Measurements from ENCODE around the gene NDST3.

Gene NDST3

DNA sequence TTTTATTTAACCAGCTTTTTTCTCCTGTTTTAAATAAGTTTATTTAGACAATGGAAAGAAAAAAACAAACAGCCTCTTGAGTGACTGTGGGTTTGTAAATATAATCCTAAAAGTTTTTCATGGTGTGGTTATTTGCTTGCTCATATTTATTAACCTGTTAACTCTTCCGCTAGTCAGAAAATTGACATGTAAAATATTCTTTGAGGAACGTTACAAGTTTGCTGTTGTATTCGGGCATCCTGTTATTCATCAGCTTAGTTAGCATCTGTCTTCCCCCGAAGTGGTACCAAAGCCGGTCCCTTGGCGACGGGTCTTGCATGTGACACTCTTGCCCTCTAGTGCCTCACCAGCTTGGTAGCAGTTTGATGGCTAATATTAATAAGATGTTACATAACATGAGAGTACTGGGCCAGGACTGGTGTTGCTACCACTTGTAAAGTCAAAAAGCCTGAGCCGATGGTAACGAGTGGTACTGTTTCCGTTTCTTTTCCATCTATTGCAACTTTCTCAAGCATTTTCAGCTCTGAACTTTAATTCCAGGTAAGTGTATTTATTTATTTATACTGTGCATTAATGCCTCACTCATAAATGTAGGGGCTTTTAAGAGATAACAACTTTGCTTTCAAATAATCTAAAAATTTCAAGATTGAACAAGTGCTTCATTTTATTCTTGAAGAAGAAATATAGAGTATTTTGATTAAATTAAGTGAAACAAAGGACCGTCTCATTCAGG lies at the start of gene NDST3:
TSS of gene NDST3 (plus strand) at position 434 of the 733 bp plus-strand sequence. CDS start 19,425 bp downstream, outside the sequence.
- no peak within 1 kb of the TSS for H3K27ac Mint-ChIP-seq
- H3K4me3 Mint-ChIP-seq: peak within 1 kb of the TSS; percentile 46
- no peaks in the 10 kb centered on the region for H3K9me3 Mint-ChIP-seq
- H3K36me3 Mint-ChIP-seq (ENCODE audit: low read depth): no peaks in the 10 kb centered on the region
- H3K27me3 Mint-ChIP-seq: peaks cover 47% of the 10 kb centered on the region
- H3K4me1 Mint-ChIP-seq (ENCODE audit: low read depth): peaks cover 12% of the 10 kb centered on the region

DNA sequence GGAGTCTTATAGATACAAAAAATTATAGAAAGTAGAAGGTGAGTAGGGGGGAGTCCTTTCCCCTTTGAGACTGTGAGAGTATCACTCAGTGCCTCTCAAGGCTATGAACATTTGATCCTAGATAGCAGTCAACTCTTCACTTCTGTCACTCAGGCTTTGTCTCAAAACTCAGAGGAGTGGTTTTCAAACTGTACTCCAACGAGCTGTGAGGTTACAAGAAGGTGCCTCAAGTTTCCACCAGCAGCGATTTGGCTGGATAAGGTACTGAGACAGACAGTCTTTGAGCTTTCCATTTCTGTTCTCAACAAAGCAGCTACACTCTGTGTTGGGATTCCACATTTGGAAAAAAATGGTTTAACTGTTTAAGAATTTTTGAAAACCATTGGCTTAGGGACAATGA lies 48.0 kb upstream of the NDST3 start:
- Mint-ChIP-seq H3K4me1 (ENCODE audit: low read depth) (no peaks in the 10 kb centered on the region), H3K27ac (no peak overlapping the region), H3K4me3 (no peak overlapping the region), H3K9me3 (no peaks in the 10 kb centered on the region), H3K36me3 (ENCODE audit: low read depth) (no peaks in the 10 kb centered on the region), H3K27me3 (no peaks in the 10 kb centered on the region)

DNA sequence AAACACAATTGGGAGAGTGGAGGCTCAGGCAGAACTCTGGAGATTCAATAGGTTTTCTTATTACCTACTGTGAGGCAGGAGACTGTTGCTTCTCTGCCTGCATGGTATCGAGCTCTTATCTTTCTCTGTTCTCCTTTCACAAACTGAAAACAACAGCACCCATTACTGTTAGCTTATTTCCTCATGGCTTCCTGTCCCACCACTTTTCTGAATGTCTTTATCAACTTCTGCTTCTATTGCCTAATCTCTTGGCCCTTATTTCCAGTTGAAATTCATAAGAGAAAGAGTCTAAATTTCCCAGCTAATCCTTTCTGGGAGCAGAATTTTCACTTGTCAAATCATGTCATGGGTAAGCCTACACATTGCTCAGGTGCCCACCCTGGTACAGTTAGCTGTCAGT lies 46.8 kb upstream of the NDST3 start:
- Mint-ChIP-seq H3K9me3 (no peaks in the 10 kb centered on the region), H3K36me3 (ENCODE audit: low read depth) (no peaks in the 10 kb centered on the region), H3K27ac (no peak overlapping the region), H3K4me1 (ENCODE audit: low read depth) (no peaks in the 10 kb centered on the region), H3K27me3 (no peaks in the 10 kb centered on the region), H3K4me3 (no peak overlapping the region)

DNA sequence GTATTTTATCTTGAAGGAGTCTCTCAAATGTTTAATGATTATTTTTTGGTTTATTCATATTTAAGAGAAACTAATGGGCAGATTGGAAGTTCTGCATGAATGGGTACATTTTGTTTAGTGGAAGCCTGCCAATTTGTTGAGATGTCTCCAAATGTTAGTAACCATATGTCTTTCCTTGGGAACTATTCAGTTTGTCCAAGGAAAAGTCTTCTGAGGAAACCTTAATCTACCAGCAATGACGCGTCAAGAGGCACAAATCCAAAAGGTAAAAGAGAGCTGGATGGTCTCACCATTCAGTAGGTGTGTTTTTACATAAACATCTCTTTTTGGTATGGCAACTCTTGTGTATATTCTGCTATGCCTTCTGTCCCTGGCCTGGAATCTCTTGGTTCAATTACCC lies 37.4 kb upstream of the NDST3 start:
- Mint-ChIP-seq H3K4me1 (ENCODE audit: low read depth) (no peaks in the 10 kb centered on the region), H3K27ac (no peak overlapping the region), H3K4me3 (no peak overlapping the region), H3K9me3 (no peaks in the 10 kb centered on the region), H3K27me3 (no peaks in the 10 kb centered on the region), H3K36me3 (ENCODE audit: low read depth) (no peaks in the 10 kb centered on the region)

DNA sequence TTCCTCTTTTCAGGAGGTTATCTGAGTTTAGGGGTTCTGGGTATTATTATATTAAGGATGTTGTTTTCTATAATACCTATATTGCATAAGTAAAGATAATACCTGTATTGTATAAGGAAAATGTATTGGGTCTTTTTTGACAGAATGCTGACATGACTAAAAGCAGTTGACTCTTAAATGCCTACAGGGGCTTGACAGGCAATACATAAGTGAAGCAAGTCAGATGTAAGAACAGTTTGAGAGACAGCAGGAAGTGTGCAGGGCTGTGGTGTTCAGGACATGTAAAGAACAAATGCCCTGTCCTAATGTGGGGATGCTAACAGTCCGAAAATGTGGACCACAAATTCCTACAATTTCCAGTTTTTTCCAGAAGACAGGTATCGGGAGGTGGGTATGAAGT lies 30.2 kb upstream of the NDST3 start:
- Mint-ChIP-seq H3K27ac (no peak overlapping the region), H3K9me3 (no peaks in the 10 kb centered on the region)

DNA sequence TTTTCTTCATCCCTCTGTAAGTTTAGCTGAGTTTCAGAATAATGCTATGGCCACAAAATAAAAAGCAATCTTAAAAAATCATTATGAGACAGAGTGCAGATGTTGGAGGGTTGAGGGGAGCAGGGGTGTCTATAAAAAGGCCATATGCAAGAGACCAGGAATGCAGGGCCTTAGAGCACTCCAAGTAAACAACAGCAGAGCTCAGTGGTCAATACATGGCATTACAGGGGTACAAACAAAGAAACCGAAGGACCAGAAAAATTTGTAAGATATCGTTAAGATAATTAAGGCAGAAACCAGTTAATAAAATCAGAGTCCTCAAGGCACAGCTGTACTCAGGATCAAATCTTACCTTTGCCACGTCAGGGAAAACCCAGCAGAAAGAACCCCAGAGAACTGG lies 28.4 kb upstream of the NDST3 start:
- Mint-ChIP-seq H3K4me3 (no peak overlapping the region), H3K36me3 (ENCODE audit: low read depth) (no peaks in the 10 kb centered on the region), H3K27me3 (no peaks in the 10 kb centered on the region), H3K9me3 (no peaks in the 10 kb centered on the region), H3K27ac (no peak overlapping the region), H3K4me1 (ENCODE audit: low read depth) (no peaks in the 10 kb centered on the region)

More for the DNA sequence above, 30.2 kb upstream of the NDST3 start:
- H3K4me3 Mint-ChIP-seq: no peak overlapping the region
- H3K27me3 Mint-ChIP-seq: no peaks in the 10 kb centered on the region
- H3K4me1 Mint-ChIP-seq (ENCODE audit: low read depth): no peaks in the 10 kb centered on the region
- H3K36me3 Mint-ChIP-seq (ENCODE audit: low read depth): no peaks in the 10 kb centered on the region

DNA sequence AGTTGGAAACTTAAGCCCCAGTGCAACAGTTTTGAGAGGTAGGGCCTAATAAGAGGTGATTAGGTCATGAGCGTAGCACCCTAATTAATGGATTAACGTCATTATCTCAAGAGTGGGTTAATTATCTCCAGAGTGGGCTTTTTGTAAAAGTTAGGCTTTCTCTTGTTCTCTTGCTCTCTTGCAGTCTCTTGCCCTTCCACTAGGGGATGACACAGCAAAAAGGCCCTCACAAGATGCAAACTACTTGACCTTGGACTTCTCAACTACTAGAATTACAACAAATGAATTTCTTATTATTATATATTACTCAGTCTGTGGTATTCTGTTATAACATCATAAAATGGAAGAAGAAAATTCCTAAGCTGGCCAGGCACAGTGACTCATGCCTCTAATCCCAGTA lies 22.1 kb upstream of the NDST3 start:
- Mint-ChIP-seq H3K4me3 (no peak overlapping the region), H3K27me3 (no peaks in the 10 kb centered on the region), H3K27ac (no peak overlapping the region), H3K9me3 (no peaks in the 10 kb centered on the region), H3K4me1 (ENCODE audit: low read depth) (no peaks in the 10 kb centered on the region), H3K36me3 (ENCODE audit: low read depth) (no peaks in the 10 kb centered on the region)

DNA sequence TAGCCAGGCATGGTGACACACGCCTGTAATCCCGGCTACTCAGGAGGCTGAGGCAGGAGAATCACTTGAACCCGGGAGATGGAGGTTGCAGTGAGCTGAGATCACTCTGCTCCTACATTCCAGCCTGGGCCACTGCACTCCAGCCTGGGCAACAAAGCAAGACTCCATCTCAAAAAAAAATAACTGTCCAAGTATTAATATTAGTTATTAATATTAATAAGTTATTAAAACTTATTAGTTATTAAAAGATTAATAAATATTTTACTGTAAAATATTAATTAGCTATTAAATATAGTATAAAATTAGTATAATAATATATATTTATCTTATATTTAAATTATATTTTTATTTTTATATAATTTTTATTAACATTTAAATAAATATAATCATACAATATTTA lies 19.5 kb upstream of the NDST3 start:
- H3K36me3 Mint-ChIP-seq (ENCODE audit: low read depth): no peaks in the 10 kb centered on the region
- H3K9me3 Mint-ChIP-seq: no peaks in the 10 kb centered on the region
- no peak overlapping the region for H3K27ac Mint-ChIP-seq
- H3K4me3 Mint-ChIP-seq: no peak overlapping the region
- H3K27me3 Mint-ChIP-seq: no peaks in the 10 kb centered on the region
- H3K4me1 Mint-ChIP-seq (ENCODE audit: low read depth): no peaks in the 10 kb centered on the region

DNA sequence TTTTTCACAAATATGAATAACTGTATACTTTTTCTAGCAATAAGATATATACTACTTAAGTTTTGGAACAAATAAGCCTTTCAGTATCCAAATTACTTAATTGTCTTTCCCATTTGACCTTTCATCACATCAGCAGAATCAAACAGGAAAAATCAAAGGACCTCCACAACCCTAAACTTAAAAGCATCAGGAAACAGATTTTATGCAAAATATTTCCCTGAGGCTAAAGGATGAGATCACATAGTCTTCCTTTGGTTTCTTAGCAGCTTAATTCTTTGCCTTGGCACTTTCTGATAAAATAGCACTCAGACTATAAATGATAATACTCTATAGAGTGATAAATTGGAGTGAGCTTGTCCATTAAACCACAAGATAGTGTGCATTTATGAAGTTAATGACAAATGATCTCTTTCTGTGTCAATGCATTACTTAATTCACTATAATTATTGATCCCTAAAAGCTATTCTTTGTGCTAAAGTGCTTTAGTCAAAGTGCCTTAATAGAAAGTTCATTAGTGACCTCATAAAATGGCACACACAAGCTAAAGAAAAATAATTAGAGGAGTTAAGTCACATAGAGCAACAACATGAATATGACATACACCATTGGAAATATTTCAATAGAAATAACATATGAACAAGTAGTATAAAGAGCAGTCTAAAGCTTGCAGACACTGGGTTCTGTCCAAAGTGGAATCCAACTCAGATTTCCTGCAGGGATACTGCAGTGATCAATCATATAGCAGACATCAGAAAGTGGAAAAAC lies 15.7 kb upstream of the NDST3 start:
- no peak overlapping the region for H3K4me3 Mint-ChIP-seq
- no peak overlapping the region for H3K27ac Mint-ChIP-seq
- no peaks in the 10 kb centered on the region for H3K27me3 Mint-ChIP-seq
- H3K9me3 Mint-ChIP-seq: no peaks in the 10 kb centered on the region
- no peaks in the 10 kb centered on the region for H3K4me1 Mint-ChIP-seq (ENCODE audit: low read depth)
- H3K36me3 Mint-ChIP-seq (ENCODE audit: low read depth): no peaks in the 10 kb centered on the region

DNA sequence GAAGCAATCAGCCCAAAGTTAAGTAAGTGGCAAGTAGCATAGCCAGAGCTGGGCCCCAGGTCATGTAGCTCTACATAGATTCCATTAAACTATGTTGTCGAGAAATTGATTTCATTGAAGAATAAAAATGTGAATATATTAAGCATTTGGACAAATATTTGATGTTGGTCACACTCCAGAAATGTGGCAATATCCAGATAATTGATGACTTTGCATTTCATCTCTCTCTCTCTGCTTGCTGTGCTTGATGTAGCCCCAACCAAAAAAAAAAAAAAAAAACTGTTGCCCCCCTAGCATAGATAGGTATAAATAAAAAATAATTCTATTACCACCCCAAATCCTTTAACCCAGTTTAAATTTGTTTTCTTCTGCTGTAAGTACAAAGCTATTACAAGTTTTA lies 7.5 kb upstream of the NDST3 start:
- no peaks in the 10 kb centered on the region for H3K9me3 Mint-ChIP-seq
- peaks cover 9% of the 10 kb centered on the region for H3K27me3 Mint-ChIP-seq
- H3K36me3 Mint-ChIP-seq (ENCODE audit: low read depth): no peaks in the 10 kb centered on the region
- H3K4me3 Mint-ChIP-seq: no peak overlapping the region
- H3K27ac Mint-ChIP-seq: no peak overlapping the region
- no peaks in the 10 kb centered on the region for H3K4me1 Mint-ChIP-seq (ENCODE audit: low read depth)

DNA sequence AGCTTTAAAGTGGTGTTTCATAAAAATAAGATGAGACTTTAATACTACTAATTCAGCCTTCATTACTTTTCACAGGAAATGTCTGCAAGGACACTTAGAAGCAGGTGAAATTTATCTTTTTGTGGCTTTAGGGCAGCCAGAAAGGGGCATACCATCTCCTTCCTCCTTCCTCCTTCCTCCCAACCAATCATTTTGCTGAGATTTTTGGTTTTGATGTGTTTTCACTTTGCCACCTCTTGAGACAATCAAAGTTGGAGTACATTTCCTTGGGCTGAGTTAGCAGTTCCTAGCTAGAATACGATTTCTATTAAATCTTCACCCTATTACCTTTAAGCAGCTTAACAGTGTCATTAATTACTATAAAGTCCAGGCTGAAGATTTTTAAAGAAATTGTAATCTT lies 5.1 kb upstream of the NDST3 start:
- no peaks in the 10 kb centered on the region for H3K9me3 Mint-ChIP-seq
- peaks cover 26% of the 10 kb centered on the region for H3K27me3 Mint-ChIP-seq
- no peak overlapping the region for H3K4me3 Mint-ChIP-seq
- H3K4me1 Mint-ChIP-seq (ENCODE audit: low read depth): peaks cover 10% of the 10 kb centered on the region
- H3K36me3 Mint-ChIP-seq (ENCODE audit: low read depth): no peaks in the 10 kb centered on the region
- no peak overlapping the region for H3K27ac Mint-ChIP-seq

DNA sequence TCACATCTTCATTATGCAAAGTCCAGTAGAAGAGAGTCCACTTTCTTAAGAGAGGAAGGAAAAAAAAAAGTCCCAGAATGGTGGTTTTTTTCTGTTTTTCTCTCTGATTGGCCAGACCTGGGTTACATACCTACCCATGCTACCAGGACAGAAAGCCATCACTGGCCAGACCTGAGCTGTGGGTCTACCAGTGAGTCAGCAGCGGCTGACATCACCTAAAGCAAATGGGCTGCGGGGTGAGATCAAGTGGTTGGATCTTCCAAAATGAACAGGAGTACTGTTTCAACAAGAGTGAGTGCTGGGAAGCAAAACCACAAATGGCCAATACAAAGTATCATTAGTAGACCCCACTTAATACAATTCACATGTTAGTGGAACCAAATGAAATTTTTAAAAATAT lies 1.6 kb upstream of the NDST3 start:
- Mint-ChIP-seq H3K4me3 (no peak overlapping the region), H3K36me3 (ENCODE audit: low read depth) (no peaks in the 10 kb centered on the region), H3K27me3 (peaks cover 44% of the 10 kb centered on the region), H3K27ac (no peak overlapping the region), H3K4me1 (ENCODE audit: low read depth) (peaks cover 12% of the 10 kb centered on the region), H3K9me3 (no peaks in the 10 kb centered on the region)

DNA sequence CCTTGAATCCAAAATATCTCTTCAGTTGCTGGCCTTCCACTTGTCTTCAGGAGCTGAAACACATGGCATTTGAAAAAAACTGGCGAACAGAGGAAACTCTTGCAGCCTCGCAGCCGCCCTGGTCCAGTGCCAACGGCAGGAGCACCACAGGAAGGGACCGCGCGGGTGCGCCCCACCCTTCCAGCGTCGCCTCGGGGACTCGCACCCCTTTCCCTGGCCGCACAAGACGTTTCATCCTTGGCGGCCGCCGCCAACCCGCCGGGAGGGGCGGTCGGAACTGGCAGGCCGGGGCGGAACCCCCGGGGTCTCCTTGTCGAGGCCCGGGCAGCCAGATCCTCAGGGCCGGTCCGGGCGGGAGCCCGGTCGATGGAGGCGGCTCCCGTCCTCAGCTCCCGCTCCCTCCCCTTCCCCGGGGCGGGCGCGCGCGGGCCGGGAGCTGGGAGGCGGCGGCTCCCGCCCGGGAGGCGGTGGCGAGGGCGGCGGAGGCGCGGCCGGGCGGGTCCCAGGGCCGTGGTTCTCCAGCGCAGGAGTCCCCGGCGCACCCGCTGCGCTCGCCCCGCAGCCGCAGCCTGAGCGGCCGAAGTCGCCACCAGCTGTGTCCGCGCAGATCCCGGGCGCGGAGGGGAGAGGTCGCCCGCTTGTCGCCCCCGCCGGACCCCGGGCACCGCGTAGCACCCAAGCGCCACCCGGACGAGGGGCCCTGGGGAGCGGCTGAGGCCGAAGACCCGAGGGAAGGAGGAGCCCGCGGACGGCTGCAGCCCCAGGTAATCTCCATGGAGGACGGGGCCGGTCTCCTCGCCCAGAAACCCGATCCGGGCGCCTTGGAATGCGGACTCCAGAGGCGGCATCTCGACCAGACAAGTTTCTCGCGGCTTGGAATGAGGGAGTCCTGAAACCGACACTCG lies 886 bp upstream of the NDST3 start:
- Mint-ChIP-seq H3K4me3 (peak overlapping the region; percentile 30), H3K9me3 (no peaks in the 10 kb centered on the region), H3K4me1 (ENCODE audit: low read depth) (peaks cover 12% of the 10 kb centered on the region), H3K36me3 (ENCODE audit: low read depth) (no peaks in the 10 kb centered on the region), H3K27ac (no peak overlapping the region), H3K27me3 (peaks cover 47% of the 10 kb centered on the region)

DNA sequence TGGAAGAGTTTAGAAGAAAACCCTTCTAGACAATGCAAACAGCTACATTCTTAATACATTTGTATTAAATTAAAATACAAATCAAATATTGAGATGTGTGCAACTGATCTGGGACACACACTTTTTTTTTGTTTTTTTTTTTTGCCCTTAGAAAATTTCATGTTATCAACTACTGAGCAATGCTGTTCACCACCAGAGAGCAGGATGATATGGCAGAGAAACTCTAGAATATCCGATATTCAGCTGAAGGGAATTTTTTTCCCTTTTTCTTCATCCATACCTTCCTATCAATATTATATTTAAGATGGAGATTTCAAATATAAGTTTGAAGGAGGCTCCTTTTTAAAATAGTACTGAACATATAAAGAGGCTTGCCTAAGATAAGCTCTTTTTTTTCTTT lies 1.0 kb downstream of the NDST3 start:
- Mint-ChIP-seq H3K27ac (no peak overlapping the region), H3K9me3 (no peaks in the 10 kb centered on the region), H3K36me3 (ENCODE audit: low read depth) (no peaks in the 10 kb centered on the region), H3K4me1 (ENCODE audit: low read depth) (peaks cover 12% of the 10 kb centered on the region), H3K27me3 (peaks cover 47% of the 10 kb centered on the region), H3K4me3 (no peak overlapping the region)

DNA sequence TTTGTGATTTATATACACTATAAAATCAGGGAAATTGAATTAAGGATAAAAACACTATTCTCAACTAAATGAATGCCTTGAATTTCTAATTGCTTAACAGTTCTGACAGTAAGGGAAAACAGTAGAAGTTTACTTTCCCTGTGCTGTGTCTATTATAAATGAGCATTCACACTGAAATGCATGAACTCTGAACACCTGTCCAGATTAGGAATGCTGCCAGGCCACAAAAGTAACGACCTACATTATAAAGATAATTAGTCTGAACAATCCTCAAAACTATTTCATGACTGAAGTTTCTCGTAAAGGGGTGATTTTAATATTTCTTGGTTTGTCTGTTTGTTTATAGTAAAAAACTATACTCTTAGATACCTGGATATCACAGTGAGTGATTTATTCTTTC lies 2.0 kb downstream of the NDST3 start:
- Mint-ChIP-seq H3K27ac (no peak overlapping the region), H3K36me3 (ENCODE audit: low read depth) (no peaks in the 10 kb centered on the region), H3K9me3 (no peaks in the 10 kb centered on the region), H3K4me1 (ENCODE audit: low read depth) (peaks cover 12% of the 10 kb centered on the region), H3K4me3 (no peak overlapping the region), H3K27me3 (peaks cover 43% of the 10 kb centered on the region)
